Mesothelial cell of epicardium (in vitro differentiated cells): Measurements from ENCODE around the gene METAP1D. TPM values are rescaled to one million over a fixed set of nuclear protein-coding genes. Genes with fewer than 3 reads are reported as not detected.
A peak's percentile ranks its signal among the peaks of the same experiment; 100 is the strongest.

Experiments used
- DNase-seq, 2 experiments: peaks; one replicate each; pipeline ENCODE4 v3.0.0; 2021; ENCODE audit warnings: low spot score in 2 of 2; ENCODE audit not compliant: unreplicated experiment in 2 of 2
- H3K27ac Mint-ChIP-seq: 2 replicates; pipeline ENCODE4 v1.8.0; 2021; ENCODE audit warnings: mixed read lengths
- H3K27me3 Mint-ChIP-seq: 2 replicates; pipeline ENCODE4 v1.8.0; 2021; ENCODE audit warnings: low read depth, mixed read lengths
- H3K36me3 Mint-ChIP-seq: 2 replicates; pipeline ENCODE4 v1.8.0; 2021; ENCODE audit warnings: mixed read lengths
- H3K4me1 Mint-ChIP-seq: 2 replicates; pipeline ENCODE4 v1.8.0; 2021; ENCODE audit warnings: mixed read lengths
- H3K4me3 Mint-ChIP-seq: 2 replicates; pipeline ENCODE4 v1.8.0; 2021; ENCODE audit warnings: mild to moderate bottlenecking, moderate library complexity, mixed read lengths
- H3K9me3 Mint-ChIP-seq: 2 replicates; pipeline ENCODE4 v1.8.0; 2021; ENCODE audit warnings: mixed read lengths
- total RNA-seq: library from RNA; stranded (reverse); gene quantifications from 3 replicates; pipeline ENCODE4 v1.2.1, GENCODE V29; 2021
- TF ChIP-seq, protein P1 (sequence below): fragments of 200-600 bp; sonication (generic); IDR thresholded peaks from one replicate; pipeline ENCODE4 v1.5.0; 2021; ENCODE audit warnings: antibody characterized with exemption; ENCODE audit not compliant: unreplicated experiment

Gene METAP1D
- total RNA-seq = 13.1 to 15.0 TPM (median 13.5 TPM) in 3 replicates

DNA sequence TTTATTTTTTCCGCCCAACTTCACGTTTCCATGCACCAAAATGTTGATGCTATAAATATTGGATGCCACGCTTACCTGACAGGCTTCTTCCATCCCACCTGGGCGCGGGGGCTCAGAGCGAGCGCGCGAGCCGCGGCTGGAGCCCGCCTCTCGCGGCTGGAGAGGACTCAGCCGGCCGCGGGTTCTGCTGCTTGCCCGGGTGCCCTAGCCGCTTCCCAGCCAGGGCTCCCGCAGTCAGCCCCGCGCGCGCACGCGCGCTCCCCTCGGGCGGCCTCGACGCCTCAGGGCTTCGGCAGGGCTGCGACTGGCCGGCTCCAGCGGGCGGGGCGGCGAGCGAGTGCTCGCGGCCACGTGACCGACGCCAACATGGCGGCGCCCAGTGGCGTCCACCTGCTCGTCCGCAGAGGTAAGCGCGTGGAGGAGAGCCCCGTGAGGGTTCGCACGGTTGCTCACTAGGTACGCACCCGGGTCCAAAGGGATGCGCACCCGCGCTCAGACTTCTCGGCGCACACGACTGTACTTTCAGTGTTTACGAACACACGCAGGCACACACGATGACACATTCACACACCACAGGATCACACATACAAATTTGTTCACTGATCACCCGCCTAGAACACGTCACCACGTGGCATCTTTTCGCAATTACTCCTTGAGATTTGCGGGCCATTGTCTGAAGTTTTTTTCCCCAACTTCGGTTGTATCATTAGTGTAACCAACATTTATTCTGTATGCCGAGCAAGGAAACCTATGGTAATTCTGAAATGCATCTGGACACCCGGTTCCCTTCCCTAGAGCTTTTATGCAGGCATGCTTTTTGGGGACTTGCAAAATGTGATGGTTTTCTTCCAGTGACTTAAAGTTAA is at the start of gene METAP1D:
Gene METAP1D, plus strand, starts transcription at position 350 of the 866 bp plus-strand sequence. Its CDS starts 17 bp downstream, at position 367.
- peaks cover 18% of the 10 kb centered on the region for H3K4me1 Mint-ChIP-seq
- TF ChIP-seq, protein P1, sequence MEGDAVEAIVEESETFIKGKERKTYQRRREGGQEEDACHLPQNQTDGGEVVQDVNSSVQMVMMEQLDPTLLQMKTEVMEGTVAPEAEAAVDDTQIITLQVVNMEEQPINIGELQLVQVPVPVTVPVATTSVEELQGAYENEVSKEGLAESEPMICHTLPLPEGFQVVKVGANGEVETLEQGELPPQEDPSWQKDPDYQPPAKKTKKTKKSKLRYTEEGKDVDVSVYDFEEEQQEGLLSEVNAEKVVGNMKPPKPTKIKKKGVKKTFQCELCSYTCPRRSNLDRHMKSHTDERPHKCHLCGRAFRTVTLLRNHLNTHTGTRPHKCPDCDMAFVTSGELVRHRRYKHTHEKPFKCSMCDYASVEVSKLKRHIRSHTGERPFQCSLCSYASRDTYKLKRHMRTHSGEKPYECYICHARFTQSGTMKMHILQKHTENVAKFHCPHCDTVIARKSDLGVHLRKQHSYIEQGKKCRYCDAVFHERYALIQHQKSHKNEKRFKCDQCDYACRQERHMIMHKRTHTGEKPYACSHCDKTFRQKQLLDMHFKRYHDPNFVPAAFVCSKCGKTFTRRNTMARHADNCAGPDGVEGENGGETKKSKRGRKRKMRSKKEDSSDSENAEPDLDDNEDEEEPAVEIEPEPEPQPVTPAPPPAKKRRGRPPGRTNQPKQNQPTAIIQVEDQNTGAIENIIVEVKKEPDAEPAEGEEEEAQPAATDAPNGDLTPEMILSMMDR = no peak
- no peaks in the 10 kb centered on the region for H3K36me3 Mint-ChIP-seq
- peak within 1 kb of the TSS; percentile 96 for H3K4me3 Mint-ChIP-seq
- H3K27ac Mint-ChIP-seq = peak within 1 kb of the TSS; percentile 99
- no peaks in the 10 kb centered on the region for H3K9me3 Mint-ChIP-seq
- peak; percentile 92 to 96 for DNase-seq
- H3K27me3 Mint-ChIP-seq = peaks cover 13% of the 10 kb centered on the region

DNA sequence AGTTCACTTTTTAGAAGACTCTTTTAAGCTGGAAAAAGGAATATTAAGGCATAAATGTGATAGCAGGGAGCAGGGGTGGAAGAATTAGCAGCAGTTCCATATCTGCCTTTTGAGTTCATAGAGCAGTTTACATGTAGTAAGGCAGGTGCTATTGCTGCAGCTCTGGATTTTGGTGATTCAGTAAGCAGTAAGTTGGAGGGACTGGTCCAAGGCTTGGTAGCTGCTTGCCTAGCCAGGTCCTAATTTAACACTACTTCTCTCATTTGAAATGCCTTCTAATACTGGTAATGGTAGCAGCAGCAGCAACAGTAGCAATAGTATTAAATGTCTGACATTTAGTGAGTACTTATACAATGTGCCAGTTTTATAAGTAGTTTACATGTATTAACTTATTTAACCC is 47.5 kb upstream of the METAP1D start:
- no peak overlapping the region for H3K27ac Mint-ChIP-seq
- H3K9me3 Mint-ChIP-seq = no peaks in the 10 kb centered on the region
- TF ChIP-seq, protein P1 = no peak
- no peak for DNase-seq
- peaks cover 20% of the 10 kb centered on the region for H3K36me3 Mint-ChIP-seq
- no peaks in the 10 kb centered on the region for H3K4me1 Mint-ChIP-seq
- no peaks in the 10 kb centered on the region for H3K27me3 Mint-ChIP-seq
- no peak overlapping the region for H3K4me3 Mint-ChIP-seq

DNA sequence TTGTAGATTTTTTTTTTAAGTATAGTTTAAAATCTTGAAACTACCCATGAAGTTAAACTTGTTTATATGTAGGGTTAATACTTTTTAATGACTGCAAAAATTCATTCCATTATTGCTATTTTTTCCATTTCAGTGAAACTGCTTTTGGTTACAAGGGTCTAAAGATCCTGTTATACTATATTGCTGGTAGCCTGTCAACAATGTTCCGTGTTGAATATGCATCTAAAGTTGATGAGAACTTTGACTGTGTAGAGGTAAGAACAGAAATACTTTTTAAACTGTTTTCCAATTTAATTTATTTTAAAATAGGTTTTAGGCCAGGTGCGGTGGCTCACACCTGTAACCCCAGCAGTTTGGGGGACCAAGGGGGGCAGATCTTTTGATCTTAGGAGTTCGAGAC is 47.0 kb upstream of the METAP1D start:
- Mint-ChIP-seq H3K4me3 (no peak overlapping the region), H3K36me3 (peaks cover 20% of the 10 kb centered on the region), H3K27ac (no peak overlapping the region), H3K27me3 (no peaks in the 10 kb centered on the region), H3K4me1 (no peaks in the 10 kb centered on the region), H3K9me3 (no peaks in the 10 kb centered on the region)
- DNase-seq = no peak
- TF ChIP-seq, protein P1 = no peak

DNA sequence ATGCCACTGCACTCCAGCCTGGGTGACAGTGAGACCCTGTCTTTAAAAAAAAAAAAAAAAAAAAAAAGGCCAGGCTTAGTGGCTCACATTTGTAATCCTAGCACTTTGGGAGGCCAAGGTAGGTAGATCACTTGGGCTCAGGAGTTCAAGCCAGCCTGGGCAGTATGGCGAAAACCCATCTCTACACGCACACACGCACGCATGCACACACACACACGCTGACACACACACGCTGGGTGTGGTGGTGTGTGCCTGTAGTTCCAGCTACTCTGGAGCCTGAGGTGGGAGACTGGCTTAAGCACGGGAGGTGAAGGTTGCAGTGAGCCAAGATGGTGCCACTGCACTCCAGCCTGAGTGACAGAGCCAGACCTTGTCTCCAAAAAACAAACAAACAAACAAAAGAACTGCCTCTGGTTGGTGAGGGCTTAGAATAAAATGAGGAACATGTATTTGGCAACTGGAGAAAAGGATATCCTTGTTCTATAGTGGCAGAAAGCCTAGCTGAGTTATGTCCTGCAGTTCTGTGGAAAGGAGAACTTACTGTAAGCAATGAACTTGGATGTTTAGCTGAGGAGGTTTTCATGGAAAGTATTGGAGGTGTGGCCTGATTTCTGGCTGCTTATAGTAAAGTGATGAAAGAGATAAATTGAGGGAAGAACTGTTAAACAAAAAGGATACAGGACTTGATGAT is 43.5 kb upstream of the METAP1D start:
- no peaks in the 10 kb centered on the region for H3K27me3 Mint-ChIP-seq
- peaks cover 11% of the 10 kb centered on the region for H3K36me3 Mint-ChIP-seq
- H3K4me1 Mint-ChIP-seq = peaks cover 6% of the 10 kb centered on the region
- TF ChIP-seq, protein P1 = no peak
- no peak for DNase-seq
- H3K4me3 Mint-ChIP-seq = no peak overlapping the region
- no peaks in the 10 kb centered on the region for H3K9me3 Mint-ChIP-seq
- H3K27ac Mint-ChIP-seq = no peak overlapping the region

DNA sequence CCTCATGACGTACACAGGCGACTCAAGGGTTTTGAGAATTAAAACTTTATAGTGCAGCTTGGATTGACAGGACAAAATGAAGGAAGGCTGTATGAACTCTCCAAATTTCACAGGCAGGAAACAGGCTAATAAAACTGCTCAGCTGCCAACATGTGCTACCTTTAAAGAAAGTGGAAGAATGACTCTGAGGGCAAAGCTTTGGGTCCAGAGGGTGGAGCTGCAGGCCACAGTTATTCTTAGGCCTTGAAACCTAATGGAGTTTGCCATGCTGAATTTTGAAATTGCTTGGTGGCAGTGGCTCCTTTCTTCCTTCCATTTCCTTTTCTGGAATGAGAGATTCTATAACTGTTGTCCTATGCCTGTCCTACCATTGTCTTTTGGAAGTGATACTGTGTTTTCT is 42.7 kb upstream of the METAP1D start:
- H3K4me3 Mint-ChIP-seq = no peak overlapping the region
- TF ChIP-seq, protein P1 = no peak
- H3K4me1 Mint-ChIP-seq = peaks cover 6% of the 10 kb centered on the region
- DNase-seq = no peak
- no peaks in the 10 kb centered on the region for H3K9me3 Mint-ChIP-seq
- no peak overlapping the region for H3K27ac Mint-ChIP-seq
- H3K36me3 Mint-ChIP-seq = peaks cover 11% of the 10 kb centered on the region
- no peaks in the 10 kb centered on the region for H3K27me3 Mint-ChIP-seq
